ENCODE measurements around the gene WNT3A.

WNT3A gene

GRCh38 chr1:228066891-228067654 lies 60.3 kb downstream of the WNT3A start:
- H3K27me3 ChIP-seq (ENCODE audit: insufficient read depth, poor library complexity, severe bottlenecking): no peaks in the 10 kb centered on the region

GRCh38 chr1:228068359-228068758 lies 61.6 kb downstream of the WNT3A start:
- peaks cover 2% of the 10 kb centered on the region for H3K27me3 ChIP-seq (ENCODE audit: insufficient read depth, poor library complexity, severe bottlenecking)
- H3K4me3 ChIP-seq (replicated peaks; ENCODE audit: insufficient read depth, low read length): no peak overlapping the region
- TF ChIP-seq REST (IDR thresholded peaks at IDR 0.05; ENCODE audit: insufficient replicate concordance, low read depth) (no peak), SPI1 (IDR thresholded peaks at IDR 0.05; ENCODE audit: borderline replicate concordance, low read depth) (no peak), CTCF (IDR thresholded peaks at IDR 0.05; ENCODE audit: insufficient read depth, low read length) (no peak), POLR2AphosphoS5 (IDR thresholded peaks at IDR 0.05; ENCODE audit: low read depth) (no peak)

More at GRCh38 chr1:228066891-228067654, 60.3 kb downstream of the WNT3A start:
- Histone ChIP-seq H3K27ac (replicated peaks) (no peak overlapping the region), H3K4me3 (replicated peaks; ENCODE audit: insufficient read depth, low read length) (no peak overlapping the region)
- no peak for TF ChIP-seq REST (IDR thresholded peaks at IDR 0.05; ENCODE audit: insufficient replicate concordance, low read depth)
- TF ChIP-seq GABPA (IDR thresholded peaks at IDR 0.05; ENCODE audit: low read depth): no peak
- TF ChIP-seq CTCF (IDR thresholded peaks at IDR 0.05; ENCODE audit: insufficient read depth, low read length): no peak
- no peak for TF ChIP-seq POLR2AphosphoS5 (IDR thresholded peaks at IDR 0.05; ENCODE audit: low read depth)
- TF ChIP-seq SPI1 (IDR thresholded peaks at IDR 0.05; ENCODE audit: borderline replicate concordance, low read depth): no peak
- no peak for DNase-seq (ENCODE audit: low read depth in 1 of 2, low spot score in 1 of 2)

GRCh38 chr1:228070173-228070572 lies 63.4 kb downstream of the WNT3A start:
- no peak for DNase-seq (ENCODE audit: low read depth in 1 of 2, low spot score in 1 of 2)
- no peak overlapping the region for H3K27ac ChIP-seq (replicated peaks)
- peaks cover 6% of the 10 kb centered on the region for H3K27me3 ChIP-seq (ENCODE audit: insufficient read depth, poor library complexity, severe bottlenecking)
- TF ChIP-seq REST (IDR thresholded peaks at IDR 0.05; ENCODE audit: insufficient replicate concordance, low read depth): no peak
- TF ChIP-seq SPI1 (IDR thresholded peaks at IDR 0.05; ENCODE audit: borderline replicate concordance, low read depth): no peak
- TF ChIP-seq CTCF (IDR thresholded peaks at IDR 0.05; ENCODE audit: insufficient read depth, low read length): no peak
- no peak for TF ChIP-seq POLR2AphosphoS5 (IDR thresholded peaks at IDR 0.05; ENCODE audit: low read depth)
- no peak for TF ChIP-seq GABPA (IDR thresholded peaks at IDR 0.05; ENCODE audit: low read depth)
- H3K4me3 ChIP-seq (replicated peaks; ENCODE audit: insufficient read depth, low read length): no peak overlapping the region

More at GRCh38 chr1:228068359-228068758, 61.6 kb downstream of the WNT3A start:
- no peak for DNase-seq (ENCODE audit: low read depth in 1 of 2, low spot score in 1 of 2)
- H3K27ac ChIP-seq (replicated peaks): no peak overlapping the region

All from HL-60 (cell line).